HepG2 (cell line): ENCODE data around the gene EIF4G3.

Experiments
- FOXA3 ChIP-seq: IDR thresholded peaks from 2 replicates; pipeline ENCODE4 v1.6.1; 2016; ENCODE audit warnings: missing genetic modification reagents, missing compliant biosample characterization
- HHEX ChIP-seq: IDR thresholded peaks from 2 replicates; pipeline ENCODE4 v1.6.1; 2016; ENCODE audit warnings: control low read depth
- MXI1 ChIP-seq: IDR thresholded peaks from 3 replicates; pipeline ENCODE4 v1.6.1; 2012; ENCODE audit warnings: low read depth, low read length, inconsistent platforms, borderline replicate concordance
- SP1 ChIP-seq, 2 experiments: fragments of 450-650 bp in 1 of 2; sonication (generic) in 1 of 2; formaldehyde crosslinking in 1 of 2; IDR thresholded peaks; 2 replicates each; pipeline versions ENCODE4 v1.4.0 to v1.6.1; 2016 to 2020; ENCODE audit warnings: missing genetic modification reagents in 1 of 2
- ZFX ChIP-seq: sonication (generic); formaldehyde crosslinking; IDR thresholded peaks from 2 replicates; pipeline ENCODE4 v1.4.0; 2020; ENCODE audit warnings: mild to moderate bottlenecking, low read depth, missing genetic modification reagents, moderate library complexity

GRCh38 chr1:20982316-20982715 is 194.4 kb downstream of the EIF4G3 start:
- no peak for TF ChIP-seq SP1 (IDR thresholded peaks at IDR 0.05)
- TF ChIP-seq SP1 (CRISPR knock-in tag; IDR thresholded peaks at IDR 0.05) = no peak
- TF ChIP-seq ZFX (CRISPR knock-in tag) = no peak
- TF ChIP-seq MXI1 = no peak
- no peak for TF ChIP-seq FOXA3 (CRISPR knock-in tag)
- TF ChIP-seq HHEX = no peak
